NCI-H2196 (cell line): ENCODE results near the gene EPS8L1.
"Not testable (repeated sequence)": the region's sequence is repeated elsewhere in the genome, so short reads cannot be mapped to it uniquely, and the experiment has no call there.

Source experiments
- DNase-seq: peaks from one replicate; lab custom pipeline; 2025; ENCODE audit not compliant: unreplicated experiment; lab: John Stamatoyannopoulos, UW

Gene EPS8L1

DNA sequence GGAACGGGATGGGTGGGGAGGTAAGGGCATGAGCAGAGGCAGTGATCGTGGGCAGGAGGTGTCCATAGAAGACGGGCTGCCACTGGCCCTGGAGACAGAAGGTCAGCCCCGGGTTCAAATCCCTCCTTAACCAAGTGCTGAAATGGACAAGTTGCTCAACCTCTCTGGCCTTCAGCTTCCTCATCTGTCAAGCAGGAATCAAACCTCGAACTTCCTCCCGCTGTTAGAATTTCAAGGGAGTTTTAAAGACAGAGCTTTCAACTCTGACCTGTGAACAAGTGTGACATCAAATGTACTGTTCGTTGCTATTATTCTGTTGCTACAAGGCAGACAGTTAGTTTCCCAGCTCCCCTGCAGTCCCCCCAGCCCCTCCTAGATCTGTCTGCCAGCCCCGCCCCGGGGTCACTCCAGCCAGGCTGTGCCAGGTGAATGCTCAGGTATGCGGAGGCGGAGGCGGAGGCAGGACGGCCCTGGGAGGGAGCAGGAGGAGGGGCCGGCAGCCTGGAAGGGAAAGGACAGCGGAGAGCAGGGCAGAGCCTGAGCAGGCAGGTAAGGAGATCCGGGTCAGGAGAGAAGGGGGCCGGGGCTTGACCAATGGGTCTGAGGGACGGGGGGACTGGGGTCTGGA is at the start of gene EPS8L1:
Gene EPS8L1, plus strand, starts transcription at position 499 of the 628 bp plus-strand sequence. CDS start 576 bp downstream, outside the sequence.
- no peak for DNase-seq

DNA sequence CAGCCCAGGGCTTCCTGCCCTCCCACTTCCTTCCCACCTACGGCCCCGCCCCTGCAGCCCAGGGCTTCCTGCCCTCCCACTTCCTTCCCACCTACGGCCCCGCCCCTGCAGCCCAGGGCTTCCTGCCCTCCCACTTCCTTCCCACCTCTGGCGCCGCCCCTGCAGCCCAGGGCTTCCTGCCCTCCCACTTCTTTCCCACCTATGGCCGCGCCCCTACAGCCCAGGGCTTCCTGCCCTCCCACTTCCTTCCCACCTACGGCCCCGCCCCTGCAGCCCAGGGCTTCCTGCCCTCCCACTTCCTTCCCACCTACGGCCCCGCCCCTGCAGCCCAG is 48.6 kb upstream of the EPS8L1 start:
- DNase-seq = not testable (repeated sequence)

DNA sequence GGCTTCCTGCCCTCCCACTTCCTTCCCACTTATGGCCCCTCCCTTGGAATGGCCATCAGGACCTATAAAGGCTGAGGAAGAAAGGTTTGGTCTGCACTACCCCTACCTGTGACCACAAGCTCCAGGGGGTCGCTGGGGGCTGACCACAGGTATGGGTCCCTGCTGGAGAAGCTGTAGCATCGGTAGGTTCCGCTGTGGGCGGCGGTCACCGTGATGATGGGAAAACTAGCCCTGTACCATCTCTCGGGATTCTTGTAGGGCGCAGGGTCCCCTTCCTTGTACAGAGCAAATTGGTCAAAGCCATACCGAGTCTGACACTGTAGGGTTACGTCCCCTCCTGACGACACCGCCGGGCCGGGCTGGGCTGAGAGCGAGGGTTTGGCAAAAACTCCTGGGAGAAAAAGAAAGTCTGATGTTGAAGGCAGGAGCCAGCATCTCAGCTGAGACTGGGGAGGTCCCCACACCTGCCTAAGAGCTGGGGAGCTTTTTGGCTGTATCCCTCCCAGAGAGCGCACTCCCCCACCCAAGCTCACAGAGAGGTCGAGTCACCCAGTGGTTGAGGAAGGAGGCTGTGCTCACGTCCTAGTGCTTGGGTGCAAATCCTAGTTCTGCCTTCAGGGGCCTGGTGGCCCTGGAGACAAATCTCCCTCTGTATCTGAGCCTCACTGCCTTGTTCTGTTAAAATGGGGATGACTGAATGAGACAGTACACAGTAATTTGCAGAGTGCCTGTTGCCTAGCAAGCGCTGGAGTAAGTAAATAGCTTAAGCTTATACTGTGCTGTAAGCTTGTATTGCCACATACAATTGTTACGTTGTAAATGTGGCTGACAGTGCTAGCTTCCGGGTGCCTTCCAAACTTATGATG is 48.0 kb upstream of the EPS8L1 start:
- DNase-seq = no peak

DNA sequence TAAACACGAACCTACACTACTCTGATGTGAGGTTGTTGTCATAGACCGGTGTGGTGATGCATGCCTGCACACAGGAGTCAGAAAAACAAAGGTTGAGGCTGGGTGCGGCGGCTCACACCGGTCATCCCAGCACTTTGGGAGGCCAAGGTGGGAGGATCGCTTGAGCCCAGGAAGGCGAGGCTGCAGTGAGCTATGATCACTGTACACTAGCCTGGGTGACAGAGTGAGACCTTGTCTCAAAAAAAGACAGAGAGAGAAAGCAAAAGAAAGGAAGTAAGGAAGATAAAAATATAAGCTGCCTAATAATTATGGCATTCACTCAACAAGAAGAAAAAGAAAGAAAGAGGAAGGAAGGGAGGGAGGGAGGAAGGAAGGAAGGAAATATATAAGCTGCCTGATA is 46.9 kb upstream of the EPS8L1 start:
- DNase-seq = no peak

- DNase-seq = no peak
Measured at GRCh38 chr19:55031178-55031577, 44.5 kb upstream of the EPS8L1 start.

GRCh38 chr19:55032170-55032800 is 43.4 kb upstream of the EPS8L1 start:
- no peak for DNase-seq

- DNase-seq = not testable (repeated sequence)
Measured at GRCh38 chr19:55032976-55033643, 42.6 kb upstream of the EPS8L1 start.

GRCh38 chr19:55034751-55035150 is 40.9 kb upstream of the EPS8L1 start:
- no peak for DNase-seq

- no peak for DNase-seq
Measured at GRCh38 chr19:55036058-55036457, 39.6 kb upstream of the EPS8L1 start.

DNA sequence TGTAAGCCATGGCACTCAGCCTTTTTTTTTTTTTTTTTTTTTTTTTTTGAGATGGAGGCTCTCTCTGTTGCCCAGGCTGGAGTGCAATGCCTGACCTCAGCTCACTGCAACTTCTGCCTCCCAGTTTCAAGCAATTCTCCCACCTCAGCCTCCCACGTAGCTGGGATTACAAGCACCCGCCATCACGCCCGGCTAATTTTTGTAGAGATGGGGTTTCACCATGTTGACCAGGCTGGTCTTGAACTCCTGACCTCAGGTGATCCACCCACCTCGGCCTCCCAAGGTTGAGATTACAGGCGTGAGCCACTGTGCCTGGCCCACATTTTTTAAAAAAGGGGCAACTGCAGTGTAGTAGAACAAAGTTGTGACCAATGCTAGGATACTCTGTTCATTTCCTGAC is 38.1 kb upstream of the EPS8L1 start:
- DNase-seq = not testable (repeated sequence)

DNA sequence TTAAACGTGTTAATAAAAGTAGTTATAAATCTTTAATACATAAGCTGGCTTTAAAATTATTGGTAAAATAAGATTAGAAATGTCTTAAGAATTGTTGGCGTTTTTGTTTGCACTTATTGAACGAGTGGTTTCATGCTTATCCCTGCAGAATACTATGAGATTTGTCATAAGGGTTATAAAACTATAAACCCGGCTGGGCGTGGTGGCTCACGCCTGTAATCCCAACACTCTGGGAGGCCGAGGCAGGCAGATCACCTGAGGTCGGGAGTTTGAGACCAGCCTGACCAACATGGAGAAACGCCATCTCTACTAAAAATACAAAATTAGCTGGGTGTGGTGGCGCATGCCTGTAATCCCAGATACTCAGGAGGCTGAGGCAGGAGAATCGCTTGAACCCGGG is 35.0 kb upstream of the EPS8L1 start:
- not testable (repeated sequence) for DNase-seq

DNA sequence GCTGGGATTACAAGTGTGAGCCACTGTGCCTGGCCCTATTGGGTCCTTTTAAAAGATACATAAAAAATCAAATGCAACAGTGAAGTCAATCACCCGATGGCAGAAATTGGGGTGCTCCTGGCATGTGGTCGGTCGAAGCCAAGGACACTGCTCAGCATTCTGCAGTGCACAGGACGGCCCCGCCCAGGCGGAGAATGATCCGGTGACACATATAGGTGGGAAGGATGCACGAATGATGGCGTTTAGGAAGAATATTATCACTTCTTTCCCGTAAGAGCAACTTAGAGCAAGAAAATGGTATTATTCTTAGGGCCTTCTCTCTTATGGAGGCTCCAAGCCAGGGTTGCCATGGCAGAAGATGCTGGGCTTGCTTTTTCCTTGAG is 34.4 kb upstream of the EPS8L1 start:
- DNase-seq = no peak

- no peak for DNase-seq
Measured at GRCh38 chr19:55041627-55042343, 33.9 kb upstream of the EPS8L1 start.

DNA sequence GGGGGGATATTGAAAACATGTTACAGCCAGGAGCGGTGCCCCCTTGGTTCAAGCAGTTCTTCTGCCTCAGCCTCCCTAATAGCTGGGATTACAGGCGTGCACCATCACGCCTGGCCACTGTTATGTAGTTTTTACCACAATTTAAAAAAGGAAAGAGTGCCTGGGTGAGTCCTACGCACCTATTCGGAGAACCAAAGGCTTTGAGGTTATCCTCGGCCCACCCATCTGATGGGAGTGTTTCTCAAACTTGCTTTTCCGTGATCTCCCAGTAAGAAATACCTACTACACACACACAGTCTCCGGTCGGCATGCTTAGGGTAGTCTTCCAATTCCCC is 33.4 kb upstream of the EPS8L1 start:
- DNase-seq = no peak

- DNase-seq = no peak
Measured at GRCh38 chr19:55042688-55043087, 33.0 kb upstream of the EPS8L1 start.

GRCh38 chr19:55044286-55044685 is 31.4 kb upstream of the EPS8L1 start:
- no peak for DNase-seq

DNA sequence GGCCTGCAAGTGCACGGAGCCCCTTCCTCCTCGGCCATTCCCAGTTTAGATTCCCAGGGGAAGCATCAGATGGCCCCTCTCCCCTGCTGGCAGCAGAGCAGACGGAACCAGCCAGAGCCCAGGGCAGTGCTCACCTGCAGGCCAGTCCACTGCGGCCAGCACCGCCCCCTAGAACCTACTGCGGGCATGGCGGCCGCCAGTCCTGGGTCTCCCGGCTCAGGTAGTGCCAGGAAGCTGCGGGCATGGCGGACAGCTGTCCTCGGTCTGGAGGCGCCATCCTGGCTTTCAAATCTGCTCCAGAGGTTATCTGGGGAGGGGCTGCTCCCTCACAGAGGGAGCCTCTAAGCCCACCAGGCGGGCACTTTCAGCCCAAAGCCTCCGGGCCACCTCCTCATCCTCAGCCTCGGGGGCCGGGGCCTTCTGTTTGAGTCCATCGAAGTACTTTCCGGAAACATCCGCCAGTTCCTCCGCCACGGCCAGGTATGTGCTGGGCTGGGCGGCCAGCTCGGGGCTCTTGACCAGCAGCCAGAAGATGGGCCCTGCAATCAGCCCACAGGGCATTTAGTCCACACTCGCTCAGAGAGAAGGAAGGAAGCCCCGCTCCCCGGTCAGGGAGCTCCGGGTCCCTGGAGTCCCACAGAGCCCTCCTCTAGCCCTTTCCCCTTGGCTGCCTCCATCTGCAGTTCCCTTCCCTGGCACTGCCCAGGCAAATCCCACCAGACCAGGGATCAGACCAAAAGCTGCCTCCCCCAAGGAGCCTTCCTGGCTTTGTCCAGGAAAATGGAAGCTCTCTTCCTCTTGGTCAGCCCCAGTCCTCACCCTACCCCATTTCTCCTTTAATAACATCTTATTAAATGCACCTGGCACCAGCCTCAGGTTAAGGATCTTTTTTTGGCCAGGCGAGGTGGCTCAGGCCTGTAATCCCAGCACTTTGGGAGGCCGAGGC is 30.6 kb upstream of the EPS8L1 start:
- DNase-seq = no peak

DNA sequence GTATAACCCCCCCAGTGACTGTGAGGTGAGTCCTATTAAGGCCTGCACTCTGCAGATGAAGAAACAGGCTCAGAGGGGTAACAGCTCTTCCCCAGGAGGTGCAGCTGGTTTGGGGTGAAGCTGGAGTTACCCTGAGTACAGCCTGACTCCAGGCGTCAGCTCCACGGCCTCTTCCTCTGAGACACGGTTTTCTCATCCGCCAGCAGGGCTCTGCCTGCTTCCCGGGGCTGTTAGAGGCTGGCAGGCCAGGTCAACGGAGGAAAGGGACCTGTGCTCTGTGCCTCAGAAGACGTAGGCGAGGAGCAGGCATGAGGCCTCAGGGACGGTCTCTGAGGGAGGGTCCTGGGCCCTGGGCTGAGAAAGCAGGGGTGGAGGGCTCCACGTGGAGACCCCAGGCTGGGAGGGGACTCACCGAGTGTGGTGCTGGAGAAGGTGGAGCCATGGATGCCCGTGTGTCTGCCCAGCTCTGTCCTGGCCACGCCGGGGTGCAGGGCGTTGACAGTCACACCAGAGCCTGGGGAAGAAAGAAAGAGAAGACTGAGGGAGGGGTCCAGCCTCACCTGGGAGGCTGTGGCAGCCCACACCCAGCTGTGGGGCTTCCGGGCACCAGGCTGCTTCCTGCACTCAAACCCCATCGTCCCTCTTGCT is 28.6 kb upstream of the EPS8L1 start:
- DNase-seq = no peak

DNA sequence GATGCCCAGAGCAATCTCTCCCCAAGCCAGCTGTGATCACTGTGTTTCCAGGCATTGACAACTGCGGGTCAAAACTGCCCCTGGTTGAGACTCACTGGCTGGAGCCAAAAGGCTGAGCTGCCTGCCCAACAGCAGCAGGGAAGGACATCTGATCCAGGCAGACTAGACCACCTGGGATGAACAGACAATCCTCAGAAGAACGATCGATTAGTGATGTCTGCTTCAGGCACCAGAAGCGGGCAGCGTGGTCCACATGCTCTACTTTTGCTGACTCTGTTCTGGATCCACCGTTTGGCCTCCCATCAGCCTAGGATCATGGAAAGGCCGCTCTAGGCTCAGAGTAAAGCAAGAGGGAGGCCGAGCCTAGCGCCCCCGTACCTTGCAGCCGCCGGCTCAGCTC is 27.7 kb upstream of the EPS8L1 start:
- no peak for DNase-seq

- no peak for DNase-seq
Measured at GRCh38 chr19:55048446-55048845, 27.2 kb upstream of the EPS8L1 start.
